NCI-H226 (cell line): Measurements from ENCODE around the gene STRBP.
"Not testable (repeated sequence)": the region's sequence is repeated elsewhere in the genome, so short reads cannot be mapped to it uniquely, and the experiment has no call there.

ENCODE experiments used
- DNase-seq: peaks from one replicate; pipeline ENCODE4 v3.0.0-alpha.2; 2015

The STRBP gene

GRCh38 chr9:123246534-123246933 lies 21.9 kb downstream of the STRBP start:
- no peak for DNase-seq

GRCh38 chr9:123239726-123240125 lies 28.7 kb downstream of the STRBP start:
- DNase-seq: peak; percentile 5

DNA sequence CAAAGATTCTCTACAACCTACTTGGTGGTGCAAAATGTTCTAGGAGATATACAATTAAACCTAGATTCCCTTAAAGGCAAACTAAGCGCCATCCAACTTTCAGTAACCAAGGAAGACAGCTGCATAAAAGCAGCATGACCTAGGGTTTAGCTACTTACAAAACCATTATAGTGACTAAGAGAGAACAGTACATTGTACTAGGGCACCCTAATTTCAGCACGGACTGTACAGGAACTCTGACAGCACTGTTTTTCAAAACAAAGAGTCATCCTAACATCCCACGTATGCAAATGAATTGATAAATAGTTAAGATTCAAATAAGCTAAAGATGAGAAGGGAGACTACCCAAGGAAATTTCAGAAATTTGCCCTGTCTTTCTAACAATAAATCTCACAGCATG lies 30.0 kb downstream of the STRBP start:
- no peak for DNase-seq

GRCh38 chr9:123237220-123237619 lies 31.2 kb downstream of the STRBP start:
- no peak for DNase-seq

DNA sequence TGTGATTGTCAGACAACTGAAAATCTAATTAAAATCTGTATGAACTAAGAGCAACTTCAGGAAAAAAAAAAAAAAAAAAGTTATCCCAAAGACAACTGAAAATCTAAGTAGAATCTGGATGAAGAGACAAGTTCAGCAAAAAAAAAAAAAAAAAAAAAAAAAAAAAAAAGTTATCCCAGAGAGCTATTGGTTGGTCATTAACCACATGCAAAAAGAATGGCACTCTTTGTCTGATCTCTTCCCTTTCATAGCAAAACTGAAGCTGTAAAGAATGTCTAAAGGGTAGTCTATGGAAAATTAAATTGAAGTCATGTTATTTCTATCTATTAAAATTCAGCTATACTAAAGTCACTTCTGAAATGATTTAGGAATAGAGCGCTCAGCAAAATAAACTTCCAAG lies 32.9 kb downstream of the STRBP start:
- DNase-seq: no peak

GRCh38 chr9:123234853-123235252 lies 33.5 kb downstream of the STRBP start:
- no peak for DNase-seq

DNA sequence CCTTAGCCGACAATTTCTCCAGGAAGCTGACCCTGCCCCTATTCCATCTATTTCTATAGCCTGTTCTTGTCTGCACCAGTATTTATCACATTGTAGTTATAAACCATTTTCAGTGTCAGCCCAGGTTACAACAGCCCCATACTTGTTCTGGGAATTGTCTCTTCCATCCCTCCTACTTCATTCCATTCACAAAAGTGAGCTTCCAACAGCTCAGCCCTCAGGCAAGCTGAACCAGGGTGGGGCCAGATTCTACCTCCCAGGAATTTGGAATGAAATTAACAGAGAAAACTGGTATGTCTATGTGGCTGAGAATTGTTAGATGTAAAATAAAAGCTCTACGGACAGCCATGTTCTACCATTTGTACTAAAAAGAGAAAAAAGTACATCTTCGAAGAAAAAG lies 36.1 kb downstream of the STRBP start:
- DNase-seq: peak; percentile 76

GRCh38 chr9:123231421-123231820 lies 37.0 kb downstream of the STRBP start:
- no peak for DNase-seq

GRCh38 chr9:123228967-123229366 lies 39.4 kb downstream of the STRBP start:
- no peak for DNase-seq

DNA sequence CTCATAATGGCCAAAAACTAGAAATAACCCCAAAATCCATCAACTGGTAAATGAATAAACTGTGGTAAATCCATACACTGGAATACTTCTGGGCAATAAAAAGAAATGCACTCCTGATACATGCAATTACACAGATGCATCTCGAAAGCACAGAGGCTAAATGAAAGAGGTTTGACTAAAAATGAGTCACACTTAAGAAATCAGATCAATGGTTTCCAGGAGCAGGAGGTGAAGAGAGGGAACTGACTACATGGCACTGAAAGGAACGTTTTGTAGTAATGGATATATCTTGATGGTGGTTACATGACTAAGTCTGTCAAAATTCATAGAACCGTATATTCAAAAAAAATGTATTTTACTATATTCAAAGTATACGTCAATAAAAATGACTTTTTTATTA lies 42.4 kb downstream of the STRBP start:
- DNase-seq: no peak

- DNase-seq: peak; percentile 80
These were observed 43.0 kb downstream of the STRBP start for GRCh38 chr9:123225374-123225813.

DNA sequence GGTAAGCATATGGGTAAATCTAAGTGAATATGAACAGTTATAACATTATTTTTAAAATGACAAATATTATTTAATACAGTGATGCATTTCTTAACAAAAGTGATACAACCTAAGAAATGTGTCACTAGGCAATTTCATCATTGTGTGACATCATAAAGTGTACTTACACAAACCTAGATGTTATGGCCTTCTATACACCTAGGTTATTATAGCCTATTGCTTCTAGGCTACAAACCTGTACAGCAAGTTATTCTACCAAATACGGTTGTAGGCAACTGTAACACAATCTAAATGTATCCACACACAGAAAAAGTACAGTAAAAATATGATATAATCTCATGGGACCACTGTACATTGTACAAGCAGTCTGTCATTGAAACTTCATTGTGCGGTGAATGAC lies 48.3 kb downstream of the STRBP start:
- no peak for DNase-seq

DNA sequence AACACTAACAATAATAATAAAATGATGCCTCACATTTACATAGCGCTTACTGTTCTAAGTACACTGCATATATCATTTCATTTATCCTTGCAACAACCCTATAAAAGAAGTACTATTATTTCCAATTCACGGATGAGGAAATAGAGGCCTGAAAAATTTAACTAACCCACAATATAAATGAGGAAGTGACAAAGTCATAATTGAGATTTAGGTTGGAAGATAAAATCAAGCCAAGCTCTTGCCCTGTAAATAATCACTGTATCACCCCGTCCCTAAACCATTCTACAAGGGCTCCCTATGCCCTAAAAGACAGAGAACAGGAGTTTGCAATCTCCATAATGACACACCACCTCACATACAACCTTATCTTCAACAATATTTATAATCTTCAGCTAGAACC lies 49.6 kb downstream of the STRBP start:
- DNase-seq: no peak

DNA sequence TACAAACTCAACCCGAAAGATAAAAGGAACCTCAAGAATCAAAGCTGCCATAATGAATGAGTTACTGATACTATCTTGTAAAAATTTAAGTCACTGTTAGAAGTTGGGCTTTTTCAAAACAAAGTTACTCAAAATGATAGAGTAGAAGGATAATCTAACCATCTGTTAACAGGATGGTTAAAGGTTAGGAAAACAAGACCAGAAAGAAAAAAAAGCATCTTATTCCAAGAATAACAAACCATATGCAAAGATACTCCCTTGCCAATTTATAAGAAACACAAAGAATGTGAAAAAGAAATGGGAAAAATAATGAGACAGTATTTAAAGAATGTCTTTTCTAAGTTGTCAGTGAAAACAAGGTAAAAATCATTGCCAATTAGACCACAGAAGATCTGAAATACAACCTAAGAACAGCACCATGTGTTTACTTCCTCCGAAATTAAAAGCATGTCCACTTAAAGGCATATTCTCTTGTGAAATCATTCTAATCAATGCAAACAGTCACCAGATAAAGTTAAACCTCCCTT lies 51.2 kb downstream of the STRBP start:
- DNase-seq: no peak

DNA sequence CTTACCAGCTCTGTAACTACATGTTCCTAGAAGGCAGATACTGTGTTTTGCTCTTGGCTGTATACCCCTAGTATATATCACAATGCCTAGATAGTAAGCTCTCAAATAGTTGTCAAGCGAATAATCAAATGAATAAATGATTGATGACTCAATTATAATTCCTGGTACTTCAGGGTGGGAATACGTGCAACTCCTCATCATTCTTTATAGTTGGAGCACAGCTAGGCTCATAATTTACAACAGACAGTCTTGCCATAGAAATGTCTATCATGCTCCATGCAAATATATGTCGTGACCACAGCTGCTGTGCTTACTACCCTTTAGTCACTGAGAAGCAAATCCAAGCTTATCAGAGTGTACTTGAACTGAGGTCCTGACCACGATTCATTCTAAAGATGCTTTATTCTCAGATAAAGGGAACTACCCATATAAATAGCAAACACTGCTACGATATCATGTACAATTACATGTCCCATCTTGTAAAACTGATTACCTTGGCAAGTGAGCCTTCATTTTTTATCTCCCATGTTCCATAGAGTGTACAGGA lies 52.1 kb downstream of the STRBP start:
- DNase-seq: peak; percentile 11

DNA sequence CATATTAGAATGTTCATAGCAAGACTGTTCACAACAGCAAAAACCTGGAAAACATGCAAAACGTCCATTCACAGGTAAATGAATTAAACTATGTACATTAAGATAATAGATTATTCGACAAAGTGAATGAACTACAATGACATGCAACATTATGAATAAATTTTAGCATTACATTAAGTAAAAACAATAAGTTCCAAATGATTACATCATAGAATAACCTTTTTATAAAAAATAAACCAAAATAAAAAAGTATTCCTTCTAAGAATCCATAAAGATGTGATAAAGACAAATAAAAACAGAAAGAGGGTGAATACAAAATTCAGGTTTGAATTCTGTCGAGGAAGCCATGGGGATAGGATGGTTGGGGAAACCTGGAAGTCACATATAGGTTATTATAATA lies 57.3 kb downstream of the STRBP start:
- no peak for DNase-seq

- no peak for DNase-seq
These were observed 59.7 kb downstream of the STRBP start for GRCh38 chr9:123208626-123209174.

GRCh38 chr9:123206065-123206464 lies 62.3 kb downstream of the STRBP start:
- no peak for DNase-seq

GRCh38 chr9:123201083-123201482 lies 67.3 kb downstream of the STRBP start:
- no peak for DNase-seq

- not testable (repeated sequence) for DNase-seq
These were observed 67.9 kb downstream of the STRBP start for GRCh38 chr9:123200469-123200868.

GRCh38 chr9:123196124-123196523 lies 72.3 kb downstream of the STRBP start:
- DNase-seq: no peak

GRCh38 chr9:123194023-123194422 lies 74.4 kb downstream of the STRBP start:
- DNase-seq: no peak

DNA sequence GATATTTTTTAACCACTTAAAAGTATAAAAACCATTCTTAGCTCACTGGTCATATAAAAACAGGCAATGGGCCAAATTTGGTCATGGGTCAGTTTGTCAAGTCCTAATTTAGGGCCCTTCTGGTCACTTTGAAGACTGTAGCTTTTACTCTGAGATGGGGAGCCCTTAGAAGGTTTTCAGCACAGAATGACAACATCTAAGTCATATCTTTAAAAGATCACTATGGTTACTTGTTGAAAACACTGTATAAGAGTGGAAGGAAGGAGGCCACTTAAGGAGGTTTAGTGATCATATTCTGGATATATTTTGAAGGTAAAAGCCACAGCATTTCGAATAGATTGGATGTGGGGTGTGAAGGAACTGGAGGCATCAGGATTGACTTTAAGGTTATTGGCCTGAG lies 76.7 kb downstream of the STRBP start:
- no peak for DNase-seq

DNA sequence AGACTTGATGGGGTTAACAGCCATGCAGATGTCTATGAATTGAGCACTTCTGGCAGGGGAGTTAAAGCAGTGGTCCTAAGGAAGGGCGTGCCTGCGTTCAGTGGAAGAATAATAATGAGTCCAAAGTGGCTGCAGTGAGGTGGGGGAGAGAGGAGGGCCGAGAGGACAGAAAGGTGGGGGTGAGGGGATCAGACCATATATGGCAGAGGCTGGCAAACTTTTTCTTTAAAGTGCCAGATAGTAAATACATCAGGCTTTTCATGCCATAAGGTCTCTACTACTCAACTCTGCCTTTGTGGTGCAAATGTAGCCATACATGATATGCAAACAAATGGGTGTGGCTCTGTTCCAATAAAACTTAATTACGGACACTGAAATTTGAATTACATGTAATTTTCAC lies 77.1 kb downstream of the STRBP start:
- DNase-seq: no peak

- no peak for DNase-seq
These were observed 81.3 kb downstream of the STRBP start for GRCh38 chr9:123187131-123187530.
